ENCODE measurements around the gene FSD1L.

Gene FSD1L

DNA sequence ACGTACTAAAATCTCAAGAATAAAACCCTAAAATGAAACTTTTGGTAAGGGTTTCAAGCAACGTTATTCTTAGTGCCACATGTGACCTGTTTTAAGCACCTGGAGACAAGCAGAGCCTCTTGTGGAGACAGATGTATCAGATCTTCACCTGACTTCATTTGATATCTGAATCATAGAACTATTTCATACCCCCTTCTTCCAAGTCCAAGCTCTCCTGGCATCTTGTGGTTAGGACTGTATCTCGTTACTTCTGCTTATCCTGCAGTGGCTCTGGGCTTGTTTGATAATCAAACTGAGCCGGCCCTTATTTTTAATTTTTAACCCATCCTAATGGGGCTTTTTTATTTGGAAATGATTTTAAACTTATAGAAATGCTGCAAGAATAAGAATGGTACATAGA, 11.1 kb upstream of the FSD1L start:
- ATAC-seq: no peak

DNA sequence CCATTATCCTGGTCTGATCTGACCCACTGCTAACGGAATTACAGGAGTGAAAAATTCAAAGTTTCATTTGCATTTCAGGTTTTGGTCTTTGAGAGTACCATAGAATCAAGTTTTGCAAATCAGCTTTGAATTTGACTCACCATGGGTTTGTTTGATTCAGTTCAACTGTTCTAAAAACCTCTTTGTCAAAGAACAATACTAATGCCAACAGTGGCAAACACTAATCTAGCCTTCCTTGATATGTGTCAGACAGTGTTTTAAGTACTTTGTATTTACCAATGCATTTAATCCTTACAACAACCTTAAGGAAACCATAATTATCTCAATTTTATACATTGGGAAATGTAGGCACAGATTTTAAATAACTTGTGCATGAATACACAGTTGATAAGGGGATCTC, 10.1 kb upstream of the FSD1L start:
- ATAC-seq: no peak

DNA sequence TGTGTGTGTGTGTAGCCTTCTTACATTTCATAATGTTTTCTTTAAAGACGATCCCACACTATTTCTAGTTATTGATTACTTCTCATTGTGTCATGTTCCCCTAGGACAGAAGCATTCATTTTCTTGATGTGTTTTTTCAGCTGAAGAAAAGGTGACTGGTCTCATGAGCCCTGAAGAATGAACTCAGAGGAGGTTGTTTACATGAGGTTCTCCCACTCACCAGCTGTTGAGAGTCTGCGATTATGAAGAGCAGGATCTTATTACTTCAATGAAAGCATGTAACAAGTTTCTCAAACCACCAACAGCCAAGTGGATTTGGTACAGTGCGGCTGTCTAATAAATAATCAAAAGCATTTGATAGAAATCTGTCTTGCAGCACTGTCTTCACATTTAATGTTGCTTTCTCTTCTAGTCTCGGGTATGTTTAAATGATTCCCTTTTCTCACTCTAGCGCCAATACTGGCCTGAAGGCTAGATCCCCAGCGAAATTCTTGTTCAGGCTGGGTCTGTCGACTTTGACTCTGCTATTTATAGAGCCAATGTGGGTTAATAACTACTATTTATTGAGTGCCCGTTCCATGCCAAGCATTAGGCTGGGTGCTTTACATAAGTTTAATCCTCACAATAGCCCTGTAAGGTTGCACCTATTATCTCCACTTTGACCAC, 9.6 kb upstream of the FSD1L start:
- no peak for ATAC-seq

DNA sequence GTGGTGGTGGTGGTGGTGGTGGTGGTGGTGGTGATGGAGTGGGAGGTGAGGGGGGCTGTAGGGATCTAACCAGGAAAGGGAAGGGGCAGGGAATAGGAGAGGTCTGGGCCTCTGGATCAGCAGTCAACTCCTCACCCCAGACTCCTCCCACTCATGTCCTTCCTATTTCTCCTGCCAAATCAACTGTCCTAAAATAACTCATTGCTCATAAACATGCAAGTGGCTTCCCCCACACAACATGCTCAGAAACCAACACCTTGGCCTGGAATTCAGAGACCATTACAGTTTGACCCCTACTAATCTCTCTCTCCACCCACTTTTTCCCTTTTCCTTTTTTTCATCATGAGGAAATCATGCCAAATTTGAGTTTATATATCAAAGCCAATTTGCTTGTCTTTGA, 8.4 kb upstream of the FSD1L start:
- no peak for ATAC-seq

DNA sequence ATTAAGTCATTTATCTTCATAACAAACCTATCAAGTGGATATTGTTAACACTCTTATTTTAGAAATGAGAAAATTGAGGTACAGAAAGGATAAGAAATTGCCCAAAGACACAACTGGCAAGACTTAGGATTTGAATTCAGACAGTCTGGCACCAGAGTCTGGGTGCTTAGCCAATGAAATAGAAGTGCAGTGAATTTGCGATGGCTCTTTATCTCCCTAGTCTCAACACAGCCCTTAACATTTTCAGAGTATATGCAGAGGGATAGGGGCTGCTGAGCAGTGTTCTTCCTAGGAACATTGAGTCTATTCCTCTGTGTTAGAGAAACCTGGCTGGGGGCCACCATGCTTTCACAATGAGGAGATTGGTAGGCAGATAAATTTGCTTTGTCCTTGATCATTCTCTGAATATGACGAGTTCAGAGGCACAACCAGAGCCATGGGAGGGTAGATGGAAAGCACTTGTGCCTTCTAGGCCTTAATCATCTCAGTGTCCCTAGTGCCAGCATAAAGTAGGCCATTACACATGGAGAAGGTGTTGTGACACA, 6.1 kb upstream of the FSD1L start:
- no peak for ATAC-seq

DNA sequence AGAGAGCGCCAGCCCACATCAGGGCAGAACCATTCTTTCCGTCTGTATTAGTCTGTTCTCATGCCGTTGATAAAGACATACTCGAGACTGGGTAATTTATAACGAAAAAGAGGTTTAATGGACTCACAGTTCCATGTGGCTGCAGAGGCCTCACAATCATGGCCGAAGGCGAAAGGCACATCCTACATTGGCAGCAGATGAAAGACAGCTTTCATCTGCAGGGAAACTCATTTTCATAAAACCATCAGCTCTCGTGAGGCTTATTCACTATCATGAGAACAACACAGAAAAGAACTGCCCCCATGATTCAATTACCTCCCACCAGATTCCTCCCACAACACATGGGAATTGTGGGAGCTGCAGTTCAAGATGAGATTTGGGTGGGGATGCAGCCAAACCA, 4.7 kb upstream of the FSD1L start:
- ATAC-seq: no peak

DNA sequence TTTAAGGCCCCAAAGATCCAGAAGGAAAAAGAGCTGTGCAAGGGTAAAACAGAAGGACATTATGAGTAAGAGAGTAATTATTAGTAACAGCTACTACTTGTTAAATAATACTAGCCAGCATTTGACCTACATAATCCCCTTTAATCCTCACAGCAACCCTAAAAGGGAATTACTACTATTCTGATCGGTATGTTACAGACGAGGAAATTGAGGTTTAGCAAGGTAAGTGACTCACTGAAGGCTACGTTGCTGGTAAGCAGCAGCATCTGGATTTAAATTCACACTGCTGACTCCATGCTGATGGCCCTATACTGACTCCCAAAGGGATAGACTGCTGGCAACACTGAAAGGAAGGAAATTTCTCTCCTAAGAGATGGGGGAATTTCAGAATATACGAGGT, 3.7 kb upstream of the FSD1L start:
- no peak for ATAC-seq

DNA sequence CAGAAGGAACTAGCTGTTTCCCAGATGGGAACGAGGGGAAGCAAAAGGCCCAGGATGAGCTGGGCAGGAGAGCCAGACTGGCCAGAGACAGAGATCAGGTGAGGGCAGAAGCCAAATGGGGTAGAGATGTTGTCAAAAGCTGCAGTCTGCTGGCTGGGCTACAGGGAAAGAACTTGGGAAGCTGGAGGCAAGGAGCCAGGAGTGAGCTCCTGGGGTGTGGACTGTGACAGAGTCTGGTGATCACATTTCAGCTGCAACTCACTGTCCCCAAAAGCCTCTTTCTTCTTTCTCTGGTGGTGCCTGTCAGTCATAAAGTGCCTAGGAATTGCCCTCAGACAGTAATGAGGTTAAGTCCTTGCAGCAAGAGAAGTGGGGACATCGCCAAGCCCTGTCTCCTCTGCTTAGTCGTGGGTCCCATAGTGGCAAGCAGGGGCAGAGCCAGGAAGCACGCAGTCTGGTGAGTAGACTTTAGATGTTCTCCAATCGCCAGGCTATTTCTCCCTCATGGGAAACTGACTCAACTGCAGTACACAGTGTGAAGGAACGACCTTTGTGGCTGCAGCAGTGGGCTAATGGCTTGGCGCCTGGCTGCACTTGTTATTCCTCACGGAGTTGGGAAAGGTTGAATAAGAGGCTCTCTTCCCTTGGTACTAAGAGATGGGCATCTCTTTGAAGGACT, 2.5 kb upstream of the FSD1L start:
- no peak for ATAC-seq

DNA sequence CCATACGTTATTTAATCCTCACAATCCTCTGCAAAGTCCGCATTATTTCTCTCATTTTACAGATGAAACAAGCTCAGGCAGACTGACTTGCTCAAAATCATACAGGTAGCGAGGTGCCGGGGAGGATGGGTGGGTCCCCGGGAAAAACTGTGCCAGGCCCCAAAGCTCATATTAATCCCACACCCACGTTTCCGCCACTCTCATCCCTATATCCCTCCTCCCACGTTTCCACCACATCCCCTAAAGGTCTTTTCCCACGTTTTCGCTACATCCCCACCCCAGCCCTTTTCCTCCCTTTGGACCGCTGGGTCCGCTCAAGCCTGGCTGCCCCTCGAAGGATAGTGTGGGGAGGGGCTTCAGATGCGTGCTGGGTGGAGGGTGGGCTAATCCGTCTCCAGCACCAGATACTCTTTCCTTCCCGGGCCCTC, 434 bp upstream of the FSD1L start:
- ATAC-seq: no peak

DNA sequence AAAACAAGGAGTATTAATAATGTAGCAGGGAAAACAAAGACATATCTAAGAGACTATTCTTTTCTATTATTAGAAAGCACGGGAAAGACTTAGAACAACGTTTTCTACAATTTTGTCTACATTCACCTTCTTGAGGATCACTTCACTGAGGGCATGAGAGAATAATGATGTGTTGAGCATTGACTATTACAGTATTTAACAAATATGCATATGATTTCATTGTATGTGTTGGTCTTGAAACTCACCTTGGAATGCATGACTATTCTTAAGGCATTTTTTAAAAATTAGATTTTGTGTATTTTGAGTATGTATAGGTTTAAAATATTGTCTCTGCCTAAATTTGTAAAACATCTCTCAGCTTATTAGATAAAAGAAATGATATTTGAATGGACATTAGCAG, 1.2 kb downstream of the FSD1L start:
- no peak for ATAC-seq

DNA sequence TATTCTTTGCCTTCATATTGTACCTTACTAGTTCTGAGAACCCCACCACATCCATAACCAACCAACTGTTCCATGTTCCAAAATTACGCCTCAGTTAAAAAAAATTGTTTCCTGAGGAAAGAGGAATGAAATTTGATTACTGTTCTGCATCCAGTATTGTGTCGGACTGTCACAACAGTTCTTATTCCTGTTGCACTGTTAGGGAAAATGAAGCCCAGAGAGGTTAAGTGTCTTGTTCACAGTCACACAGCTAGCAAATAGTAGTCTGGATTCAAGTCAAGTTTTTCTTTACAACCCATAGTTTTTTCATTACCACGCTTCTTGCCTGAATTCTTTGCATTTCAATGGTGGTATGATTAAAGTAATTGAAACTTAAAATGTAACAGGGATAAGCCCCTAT, 4.4 kb downstream of the FSD1L start:
- no peak for ATAC-seq

DNA sequence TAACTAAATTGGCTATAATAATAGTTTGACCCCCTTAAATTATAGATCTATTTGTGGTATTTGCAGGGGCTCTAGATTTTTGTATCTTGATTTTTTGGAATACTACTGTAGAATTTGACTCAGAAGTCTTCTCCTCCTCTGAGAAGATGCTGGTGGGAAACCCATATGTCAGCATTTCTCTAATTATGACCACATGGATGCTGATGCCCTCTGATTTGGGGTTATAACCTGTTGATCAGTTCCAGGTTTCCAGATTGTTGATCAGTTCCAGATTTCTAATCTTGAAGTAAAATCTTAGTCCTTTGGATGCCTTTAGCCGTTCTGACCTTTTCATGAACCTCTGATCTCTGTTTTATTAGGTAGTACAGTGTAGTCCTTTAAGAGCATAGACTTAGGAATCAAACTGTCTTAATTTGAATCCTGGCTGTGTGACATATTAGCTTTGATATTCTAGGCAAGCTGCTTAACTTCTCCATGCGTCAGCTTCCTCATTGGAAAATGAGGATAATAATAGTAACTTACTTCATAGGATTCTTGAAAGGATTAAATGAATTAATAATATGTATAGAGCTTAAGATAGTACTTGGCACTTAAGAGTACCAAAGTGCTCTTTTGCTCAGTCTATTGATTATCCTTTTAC, 8.1 kb downstream of the FSD1L start:
- no peak for ATAC-seq

DNA sequence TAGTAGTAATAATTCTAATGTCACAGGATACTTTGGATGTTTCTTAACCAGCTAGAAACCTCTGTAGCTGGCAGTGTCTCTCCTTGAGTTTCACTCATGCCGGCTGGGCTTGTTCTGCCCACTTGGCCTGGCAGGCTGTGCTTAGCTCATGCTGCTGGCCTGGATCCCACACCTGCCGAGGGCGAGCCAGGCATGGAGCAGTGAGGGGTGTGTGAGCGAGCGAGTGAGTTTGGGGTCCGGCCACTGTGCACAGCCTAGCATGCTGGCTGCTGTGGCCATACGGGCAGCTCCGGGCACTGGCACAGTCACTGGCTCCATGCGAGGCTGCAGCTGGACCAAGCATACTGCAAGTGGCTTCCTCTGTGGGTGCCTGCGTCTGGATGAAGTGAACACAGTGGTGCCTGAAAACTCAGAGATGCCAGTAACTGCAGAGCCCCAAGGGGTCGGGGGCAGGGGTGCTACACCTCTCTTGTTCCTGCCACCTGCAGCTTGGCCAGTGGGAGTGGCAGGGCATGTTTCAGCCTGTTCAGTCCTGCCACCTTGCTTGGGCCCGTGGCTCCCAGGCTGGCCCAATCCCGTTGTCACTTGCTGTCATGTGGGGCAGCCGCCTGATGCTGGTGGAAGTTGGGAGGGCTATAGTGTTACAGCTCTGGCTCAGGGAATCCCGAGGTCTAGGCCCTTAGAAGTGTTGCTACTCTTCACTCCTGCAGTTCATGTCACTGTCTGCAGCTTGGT, 9.9 kb downstream of the FSD1L start:
- no peak for ATAC-seq

DNA sequence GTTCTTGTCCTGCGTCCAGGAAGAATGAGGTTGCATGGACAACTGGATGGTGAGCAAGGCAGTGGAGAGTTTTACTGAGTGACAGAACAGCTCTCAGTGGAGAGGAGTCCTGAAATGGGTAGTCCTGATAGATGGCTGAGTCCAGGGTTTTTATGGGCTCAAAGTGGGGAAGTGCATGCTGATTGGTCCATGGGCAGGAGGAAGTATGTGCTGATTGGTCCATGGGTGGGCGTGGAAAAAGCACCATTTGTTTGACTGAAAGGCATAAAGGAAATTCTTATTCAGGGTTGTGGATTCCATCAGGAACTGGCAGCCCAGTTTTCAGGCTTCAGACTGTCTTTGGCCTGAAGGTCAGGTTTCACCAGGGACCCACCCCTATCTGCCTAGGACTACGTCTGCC, 10.6 kb downstream of the FSD1L start:
- ATAC-seq: no peak

DNA sequence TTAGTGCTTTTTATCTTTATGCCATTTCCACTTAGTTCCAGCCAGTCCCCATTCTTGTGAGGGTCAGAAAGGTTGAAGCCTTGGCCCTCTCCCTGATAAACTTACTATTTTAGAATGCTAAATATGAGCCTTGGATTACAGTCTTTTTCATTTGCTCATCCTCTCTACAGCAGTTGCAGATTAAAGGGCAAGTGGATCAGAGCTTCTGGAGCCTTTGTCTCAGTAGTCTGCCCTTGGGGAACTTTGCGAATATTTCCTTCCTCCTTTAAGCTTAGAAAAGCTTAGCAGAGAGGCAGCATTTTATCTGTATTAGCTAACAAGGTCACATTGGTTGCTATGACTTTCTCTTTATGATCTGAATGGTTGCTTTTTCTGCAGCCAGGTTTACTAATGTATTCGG, 11.5 kb downstream of the FSD1L start:
- ATAC-seq: no peak

DNA sequence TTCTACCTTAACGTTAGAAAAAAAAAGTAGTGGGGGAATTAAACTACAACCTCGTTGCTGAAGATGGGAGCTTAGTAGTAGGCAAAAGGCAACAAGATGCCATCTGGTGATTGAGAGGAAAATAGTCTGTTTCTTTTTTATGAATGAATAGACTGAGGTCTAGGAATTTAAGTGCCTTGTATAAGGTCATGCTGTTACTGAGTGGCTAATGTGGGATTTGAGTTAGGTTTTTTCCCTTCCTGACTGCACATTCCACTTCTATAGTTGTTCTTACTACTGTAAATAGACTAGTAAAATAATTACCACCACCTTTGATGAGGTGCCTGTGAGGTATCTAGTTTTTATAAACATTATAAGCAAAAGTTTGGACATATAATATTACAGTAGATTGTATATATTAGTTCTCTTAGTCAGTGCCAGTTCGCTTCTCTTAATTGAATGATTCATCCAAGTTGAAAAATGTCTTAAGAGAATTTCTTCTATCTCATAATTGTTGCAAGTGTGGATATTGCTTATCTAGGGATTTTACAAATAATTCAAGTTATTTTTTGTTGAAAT, 19.1 kb downstream of the FSD1L start:
- no peak for ATAC-seq

DNA sequence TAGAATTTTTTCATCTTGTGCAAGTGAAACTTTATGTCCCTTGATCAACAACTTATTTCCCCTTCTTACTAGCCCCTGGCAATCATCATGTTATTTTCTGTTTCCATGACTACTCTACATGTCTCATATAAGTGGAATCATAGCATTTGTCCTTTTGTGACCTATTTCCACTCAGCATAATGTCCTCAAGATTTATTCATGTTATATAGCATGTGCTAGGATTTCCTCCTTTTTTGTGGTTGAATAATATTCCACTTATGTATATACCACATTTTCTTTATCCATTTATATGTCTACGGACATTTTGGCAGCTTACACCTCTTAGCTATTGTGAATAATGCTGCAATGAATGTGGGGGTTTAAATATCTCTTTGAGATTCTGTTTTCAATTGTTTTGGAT, 21.0 kb downstream of the FSD1L start:
- no peak for ATAC-seq

DNA sequence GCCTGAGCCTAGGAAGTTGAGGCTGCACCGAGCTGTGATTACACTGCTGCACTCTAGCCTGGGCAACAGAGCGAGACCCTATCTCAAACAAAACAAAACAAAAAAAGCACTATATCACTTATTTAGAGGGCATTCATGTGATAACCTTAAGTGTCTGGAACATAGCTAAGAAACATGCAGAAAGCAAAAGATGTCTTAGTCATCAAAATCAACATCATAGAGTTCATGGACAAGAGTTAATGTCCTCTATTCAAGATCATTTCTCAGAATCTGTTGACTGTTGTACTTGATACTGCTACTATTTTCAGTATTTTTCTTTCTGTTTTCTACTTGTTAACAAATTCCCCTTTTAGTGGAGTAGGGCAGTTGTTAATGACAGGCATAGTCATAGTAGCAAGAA, 25.4 kb downstream of the FSD1L start:
- ATAC-seq: no peak

DNA sequence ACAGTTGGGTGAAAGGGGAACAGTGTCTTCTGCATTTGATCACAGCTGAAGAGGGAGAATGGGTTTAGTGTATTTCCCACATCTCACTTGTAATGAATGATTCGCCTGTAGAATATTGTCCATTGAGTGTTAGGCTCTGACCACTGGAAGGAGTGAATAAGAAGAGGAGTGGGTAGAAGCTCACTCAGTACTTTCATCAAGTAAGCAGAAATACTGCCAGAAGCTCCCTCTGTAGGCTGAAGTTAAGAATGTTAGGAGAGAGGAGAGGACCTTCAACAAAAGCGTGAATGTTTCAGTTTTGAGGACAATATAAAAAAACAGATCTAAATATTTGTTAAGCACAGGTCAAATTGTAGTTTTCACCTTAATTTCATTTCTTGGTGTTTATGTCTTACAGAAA, 27.5 kb downstream of the FSD1L start:
- ATAC-seq: no peak

DNA sequence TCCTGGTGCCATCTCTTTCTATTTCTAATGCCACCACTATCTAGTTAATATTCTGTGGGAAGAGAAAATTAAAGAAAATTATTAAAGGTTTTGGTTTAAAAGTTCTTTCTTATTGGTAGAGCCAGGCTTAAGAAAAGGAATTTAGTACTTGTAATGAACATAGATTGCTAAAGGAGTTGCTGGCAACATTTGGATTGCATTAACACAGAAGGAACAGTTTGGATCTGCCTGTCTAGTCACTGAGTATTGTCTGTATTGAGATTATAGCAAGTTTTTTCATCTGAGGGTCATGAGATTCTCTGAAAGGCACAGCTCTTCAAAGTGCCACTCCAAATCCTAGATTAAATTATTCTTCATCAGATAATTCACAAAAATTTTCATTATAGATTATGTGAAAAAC, 32.0 kb downstream of the FSD1L start:
- ATAC-seq: no peak

DNA sequence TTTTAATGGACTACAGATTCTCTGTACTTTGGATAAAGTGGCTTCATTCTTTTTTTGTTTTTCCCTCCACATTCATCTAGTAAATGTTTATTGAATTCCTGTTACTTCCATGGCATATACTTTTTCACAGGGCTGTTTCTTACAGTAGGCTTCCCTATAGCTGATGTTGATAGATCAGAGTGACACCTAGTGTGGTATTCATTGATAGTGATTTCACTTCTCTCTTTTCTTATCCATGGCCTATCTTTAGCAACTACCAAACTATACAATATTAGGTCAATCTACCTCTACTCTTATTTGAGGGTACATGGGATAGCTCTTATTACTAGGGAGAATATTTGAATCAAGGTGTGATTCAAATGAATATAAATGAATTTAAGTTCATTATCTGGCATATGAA, 35.8 kb downstream of the FSD1L start:
- no peak for ATAC-seq

DNA sequence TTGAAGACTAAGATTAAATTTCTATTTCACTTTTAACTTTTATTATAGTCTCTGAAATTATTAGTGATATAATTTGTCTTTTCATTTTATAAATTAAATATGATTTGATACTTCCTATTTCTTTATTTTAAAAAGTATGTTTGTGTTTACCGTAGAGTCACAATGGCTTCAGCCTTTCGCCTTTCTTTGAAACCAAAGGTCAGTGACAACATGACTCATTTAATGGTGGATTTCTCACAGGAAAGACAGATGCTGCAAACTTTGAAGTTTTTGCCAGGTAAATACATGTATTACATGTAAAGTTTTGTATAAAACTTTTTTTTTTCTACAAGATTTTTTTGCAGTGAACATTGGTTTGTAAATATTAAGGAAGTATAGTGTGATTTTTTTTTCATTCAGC, 36.4 kb downstream of the FSD1L start:
- ATAC-seq: no peak

DNA sequence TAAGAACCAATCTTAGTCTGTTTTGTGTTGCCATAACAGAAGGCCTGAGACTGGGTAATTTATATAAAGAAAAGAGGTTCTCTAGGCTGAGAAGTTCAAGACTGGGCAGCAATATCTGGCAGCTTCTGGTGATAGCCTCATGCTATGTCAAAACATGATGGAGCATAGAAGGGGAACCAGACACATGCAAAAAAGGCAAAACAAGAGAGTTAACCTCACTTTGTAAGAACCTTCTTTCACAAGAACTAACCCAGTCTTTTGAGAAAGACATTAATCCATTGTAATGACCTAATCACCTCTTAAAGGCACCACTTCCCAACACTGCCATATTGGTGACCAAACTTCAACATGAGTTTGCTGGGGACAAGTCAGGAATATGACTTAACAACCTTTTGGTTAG, 37.3 kb downstream of the FSD1L start:
- no peak for ATAC-seq

Data from activated CD4-positive, CD25-positive, alpha-beta regulatory T cell treated with anti-CD3 and anti-CD28 coated beads, Interleukin-2, amount 50 U/mL, for 24 hours (primary cell).